ENCODE data around the gene RGS12.

RGS12 gene

GRCh38 chr4:3330707-3331106, 37.9 kb downstream of the RGS12 start:
- no peak for DNase-seq (ENCODE audit: low read depth)

GRCh38 chr4:3331511-3332394, 38.9 kb downstream of the RGS12 start:
- no peak for DNase-seq (ENCODE audit: low read depth)

GRCh38 chr4:3332498-3332897, 39.7 kb downstream of the RGS12 start:
- DNase-seq (ENCODE audit: low read depth): no peak

- no peak for DNase-seq (ENCODE audit: low read depth)
These were observed 41.5 kb downstream of the RGS12 start for GRCh38 chr4:3334316-3334715.

DNA sequence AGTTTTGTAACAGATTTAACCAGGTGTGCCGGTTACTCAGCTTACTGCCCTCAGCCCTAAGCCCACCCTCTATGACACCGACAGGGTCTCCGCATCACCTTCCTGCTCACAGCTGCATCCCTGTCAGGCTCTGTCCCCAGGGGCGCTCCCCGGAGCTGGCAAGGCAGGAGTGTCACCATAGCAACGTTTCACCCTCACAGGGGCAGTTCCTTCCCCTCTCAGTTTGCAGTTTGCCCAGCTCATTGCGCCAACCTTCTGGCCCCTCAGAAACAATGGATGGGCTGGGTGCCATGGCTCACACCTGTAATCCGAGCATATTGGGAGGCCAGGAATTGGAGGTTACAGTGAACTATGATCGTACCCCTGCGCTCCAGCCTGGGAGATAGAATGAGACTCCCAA, 42.6 kb downstream of the RGS12 start:
- DNase-seq (ENCODE audit: low read depth): no peak

DNA sequence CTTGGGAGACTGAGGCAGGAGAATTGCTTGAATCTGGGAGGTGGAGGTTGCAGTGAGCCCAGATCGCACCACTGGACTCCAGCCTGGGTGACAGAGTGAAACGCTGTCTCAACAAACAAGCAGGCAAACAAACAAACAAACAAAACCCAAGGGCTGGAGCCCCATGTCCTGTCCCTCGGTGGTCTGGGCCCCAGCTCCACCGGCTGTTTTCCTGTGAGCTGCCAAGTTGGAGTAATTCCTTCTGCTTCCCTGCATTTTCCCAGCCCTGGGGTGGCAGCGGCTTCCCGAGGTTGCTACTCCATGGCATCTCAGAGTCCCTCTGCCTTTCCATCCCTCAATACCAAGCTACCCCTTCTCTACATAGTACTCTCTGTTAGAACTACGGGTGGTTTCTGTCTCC, 43.2 kb downstream of the RGS12 start:
- DNase-seq (ENCODE audit: low read depth): no peak

DNA sequence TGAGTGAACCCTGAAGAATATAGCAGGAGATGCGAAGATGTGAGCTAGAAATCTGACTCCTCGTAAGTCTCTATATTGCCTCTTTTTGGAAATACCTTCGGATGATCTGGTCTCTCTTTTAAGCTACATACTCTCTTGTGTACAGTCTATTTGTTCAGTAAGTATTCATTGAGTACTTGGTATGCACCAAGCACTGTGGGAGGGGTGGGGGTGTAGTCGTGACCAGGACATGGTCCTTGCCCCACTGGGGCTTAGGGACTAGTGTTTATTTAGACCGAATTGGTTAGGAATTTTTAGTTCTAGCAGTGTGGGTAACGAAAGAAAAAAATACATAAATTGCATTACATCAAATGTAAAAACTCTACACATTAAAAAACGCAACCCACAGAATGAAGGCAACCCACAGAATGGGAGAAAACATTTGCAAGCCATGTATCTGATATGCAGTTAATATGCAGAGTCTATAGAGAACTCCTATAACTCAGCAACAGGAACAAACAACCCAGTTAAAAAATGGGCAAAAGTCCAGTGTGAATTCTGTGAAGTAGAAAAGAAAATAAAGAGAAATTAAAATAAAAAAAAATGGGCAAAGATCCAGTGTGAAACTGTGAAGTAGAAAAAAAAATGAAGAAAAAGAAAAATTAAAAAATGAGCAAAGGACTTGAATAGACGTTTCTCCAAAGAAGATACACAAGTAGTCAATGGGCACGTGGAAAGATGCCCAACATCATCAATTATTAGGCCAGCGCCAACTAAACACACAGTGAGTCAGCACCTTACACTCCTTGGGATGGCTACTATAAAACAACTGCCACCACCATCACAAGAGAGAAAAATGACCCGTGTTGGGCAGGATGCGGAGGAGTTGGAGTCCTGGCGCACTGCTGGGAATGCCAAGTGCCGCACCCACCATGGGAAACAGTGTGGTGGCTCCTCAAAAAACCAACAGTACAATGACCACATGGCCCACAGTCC, 43.8 kb downstream of the RGS12 start:
- DNase-seq (ENCODE audit: low read depth): no peak

GRCh38 chr4:3337357-3337732, 44.5 kb downstream of the RGS12 start:
- DNase-seq (ENCODE audit: low read depth): no peak

- DNase-seq (ENCODE audit: low read depth): no peak
These were observed 45.0 kb downstream of the RGS12 start for GRCh38 chr4:3337811-3338210.

DNA sequence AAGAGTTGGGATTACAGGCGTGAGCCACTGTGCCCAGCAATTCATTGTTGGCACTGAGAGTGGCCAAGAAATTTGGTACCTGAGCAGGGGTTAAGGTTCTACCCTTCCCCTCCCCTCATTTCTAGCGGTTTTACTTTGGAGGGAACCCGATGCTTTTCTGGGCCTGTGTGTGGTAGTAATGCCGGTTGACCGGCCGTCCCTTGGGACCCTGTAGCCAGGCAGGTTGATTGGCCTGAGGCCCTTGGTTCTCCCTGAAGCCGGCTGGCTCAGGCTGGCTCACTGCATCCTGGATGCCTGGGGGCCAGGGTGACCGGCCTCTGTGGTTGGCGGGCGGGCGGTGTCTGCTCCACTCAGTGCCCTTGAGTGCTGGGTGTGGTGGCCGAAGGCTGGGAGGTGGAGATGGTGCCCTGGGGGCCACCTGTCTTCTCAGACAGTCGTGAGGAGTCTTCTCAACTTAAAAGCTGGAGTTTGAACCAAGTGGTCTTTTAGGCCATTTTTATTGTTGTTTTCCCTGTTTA, 45.6 kb downstream of the RGS12 start:
- DNase-seq (ENCODE audit: low read depth): no peak

DNA sequence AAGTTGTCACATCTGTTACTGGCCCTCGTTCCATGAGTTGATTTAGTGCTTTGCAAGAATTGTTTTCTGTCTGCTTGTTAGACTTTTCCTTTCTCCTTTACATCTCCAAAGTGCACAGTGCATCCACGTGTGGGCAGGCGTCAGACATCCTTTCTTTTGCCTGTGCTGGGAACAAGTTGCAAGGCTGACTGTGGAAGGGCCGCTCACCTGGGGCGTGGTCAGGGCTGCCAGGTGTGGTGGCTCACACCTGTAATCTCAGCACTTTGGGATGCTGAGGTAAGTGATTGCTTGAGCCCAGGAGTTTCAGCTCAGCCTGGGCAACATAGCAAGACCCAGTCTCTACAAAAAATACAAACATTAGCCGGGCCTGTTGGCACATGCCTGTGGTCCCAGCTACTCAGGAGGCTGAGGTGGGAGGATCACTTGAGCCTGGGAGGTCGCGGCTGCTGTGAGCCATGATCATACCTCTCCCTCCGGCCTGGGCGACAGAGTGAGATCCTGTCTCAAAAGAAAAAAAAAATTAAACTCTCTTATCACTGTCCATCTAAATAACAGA, 46.2 kb downstream of the RGS12 start:
- DNase-seq (ENCODE audit: low read depth): no peak

GRCh38 chr4:3339577-3339976, 46.8 kb downstream of the RGS12 start:
- DNase-seq (ENCODE audit: low read depth): no peak

DNA sequence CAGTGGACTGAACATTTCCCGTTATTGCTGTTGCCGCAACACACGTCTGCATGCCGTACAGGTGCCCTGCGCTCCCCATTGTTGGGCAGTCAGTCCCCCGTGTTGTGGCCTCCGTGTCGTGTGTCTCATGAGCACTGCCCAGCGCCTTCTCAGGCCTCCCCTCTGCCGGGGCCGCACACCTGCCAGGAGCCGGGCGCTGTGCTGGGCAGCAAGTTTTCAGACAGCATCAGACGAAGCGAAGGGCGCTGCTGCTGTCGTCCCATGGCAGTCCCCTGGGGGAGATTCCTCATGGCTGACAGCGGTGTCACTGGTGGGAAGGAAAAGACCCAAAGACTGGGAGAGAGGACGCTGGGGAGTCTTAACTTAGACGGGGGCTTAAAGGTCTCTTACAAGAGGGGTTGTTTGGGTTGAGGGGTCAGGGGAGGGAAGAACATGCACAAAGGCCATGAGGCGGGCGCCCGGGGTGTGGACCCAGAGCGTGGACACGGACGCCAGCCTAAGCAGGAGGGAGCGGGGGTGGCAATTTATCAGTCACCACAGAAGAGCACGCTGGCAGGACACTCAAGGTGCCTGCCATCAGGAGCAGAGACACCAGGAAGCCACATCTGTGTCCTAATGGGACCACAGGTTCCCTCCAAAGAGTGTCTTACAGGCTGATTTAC, 47.3 kb downstream of the RGS12 start:
- no peak for DNase-seq (ENCODE audit: low read depth)

GRCh38 chr4:3340700-3341083, 47.9 kb downstream of the RGS12 start:
- DNase-seq (ENCODE audit: low read depth): no peak

DNA sequence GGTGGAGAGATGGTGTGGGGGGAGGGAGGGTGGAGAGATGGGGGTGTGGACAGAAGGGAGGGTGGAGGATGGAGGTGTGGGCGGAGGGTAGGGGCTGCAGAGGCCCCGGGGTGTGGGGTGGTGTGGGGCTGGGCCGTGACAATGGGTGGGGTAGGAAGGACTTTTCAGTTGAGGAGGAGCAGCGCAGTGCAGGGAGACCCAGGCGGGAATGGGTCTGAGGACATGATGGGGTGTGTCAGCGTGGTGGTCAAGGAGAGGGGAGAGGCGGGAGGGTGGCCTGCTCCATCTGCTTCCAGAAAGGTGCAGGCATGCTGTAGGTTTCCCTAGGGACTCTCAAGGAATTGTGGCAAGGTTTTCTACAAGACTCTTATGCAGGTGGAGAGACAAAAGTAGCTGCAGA, 48.9 kb downstream of the RGS12 start:
- DNase-seq (ENCODE audit: low read depth): no peak

GRCh38 chr4:3342182-3342854, 49.5 kb downstream of the RGS12 start:
- no peak for DNase-seq (ENCODE audit: low read depth)

Measured in activated T-cell treated with anti-CD3 and anti-CD28 coated beads for 1 hour (primary cell).